Endodermal cell (in vitro differentiated cells): Measurements from ENCODE around the gene NLRP12. TPM values are rescaled to one million over a fixed set of nuclear protein-coding genes. Genes with fewer than 3 reads are reported as not detected.
A peak's percentile ranks its signal among the peaks of the same experiment; 100 is the strongest.
"Not testable (repeated sequence)": the region's sequence is repeated elsewhere in the genome, so short reads cannot be mapped to it uniquely, and the experiment has no call there.

Experiments used
- DNase-seq: peaks from one replicate; pipeline ENCODE4 v3.0.0-alpha.2; 2017
- H3K27ac ChIP-seq: 2 replicates; pipeline ENCODE4 v1.5.1; 2013; ENCODE audit warnings: mild to moderate bottlenecking, low read depth, low read length, moderate library complexity
- H3K27me3 ChIP-seq: 2 replicates; pipeline ENCODE4 v1.6.1; 2013; ENCODE audit warnings: mild to moderate bottlenecking, low read length, moderate library complexity; ENCODE audit not compliant: insufficient read depth, control insufficient read depth, poor library complexity, severe bottlenecking
- H3K36me3 ChIP-seq: 2 replicates; pipeline ENCODE4 v1.7.0; 2013; ENCODE audit warnings: mild to moderate bottlenecking, low read length, moderate library complexity; ENCODE audit not compliant: control insufficient read depth, insufficient read depth
- H3K4me1 ChIP-seq: one replicate; pipeline ENCODE4 v1.7.0; 2013; ENCODE audit warnings: low read length; ENCODE audit not compliant: control insufficient read depth, insufficient read depth
- H3K4me3 ChIP-seq: 2 replicates; pipeline ENCODE4 v1.5.1; 2013; ENCODE audit warnings: mild to moderate bottlenecking, low read length, moderate library complexity
- H3K9ac ChIP-seq: 2 replicates; pipeline ENCODE4 v1.6.1; 2013; ENCODE audit warnings: mild to moderate bottlenecking, low read length, moderate library complexity; ENCODE audit not compliant: poor library complexity, severe bottlenecking; ENCODE audit errors: extremely low read depth
- H3K9me3 ChIP-seq: 2 replicates; pipeline ENCODE4 v1.6.1; 2013; ENCODE audit warnings: mild to moderate bottlenecking, low read length, moderate library complexity; ENCODE audit not compliant: control insufficient read depth
- H3K27ac Mint-ChIP-seq: 2 replicates; pipeline ENCODE4 v1.8.0; 2020; ENCODE audit warnings: mixed read lengths
- H3K27me3 Mint-ChIP-seq: 2 replicates; pipeline ENCODE4 v1.8.0; 2021; ENCODE audit warnings: mild to moderate bottlenecking, mixed read lengths; ENCODE audit not compliant: insufficient read depth
- H3K36me3 Mint-ChIP-seq: 2 replicates; pipeline ENCODE4 v1.8.0; 2020; ENCODE audit warnings: low read depth, mixed read lengths
- H3K4me1 Mint-ChIP-seq: 2 replicates; pipeline ENCODE4 v1.8.0; 2020; ENCODE audit warnings: mixed read lengths
- H3K4me3 Mint-ChIP-seq: 2 replicates; pipeline ENCODE4 v1.8.0; 2020; ENCODE audit warnings: mild to moderate bottlenecking, moderate library complexity, mixed read lengths
- H3K9me3 Mint-ChIP-seq: 2 replicates; pipeline ENCODE4 v1.8.0; 2020; ENCODE audit warnings: mild to moderate bottlenecking, mixed read lengths
- CTCF ChIP-seq: fragments of 200-600 bp; sonication (generic); conservative IDR thresholded peaks from 2 replicates; pipeline ENCODE4 v1.5.0; 2021; ENCODE audit warnings: antibody characterized with exemption, mild to moderate bottlenecking
- WGBS, 2 experiments: methylation state at CpG; one replicate each; pipeline versions ENCODE4 v1.1.5 to v1.1.7; 2013; ENCODE audit warnings: missing lambda C conversion rate in 2 of 2, mixed read lengths in 1 of 2; ENCODE audit not compliant: insufficient coverage in 1 of 2, insufficient read length in 1 of 2; 5-methylcytosine and 5-hydroxymethylcytosine counted together
- total RNA-seq, 2 donors: library from RNA; stranded (reverse); fragmentation: NEBNext Ultra II Directional in 1 of 2; extraction: Animal tissue kit (Norgen Biotek cat#: 25700) in 1 of 2; gene quantifications; 2 replicates in 1 of 2; 3 replicates in 1 of 2; pipeline ENCODE4 v1.2.1, GENCODE V29; 2021

NLRP12 gene
- total RNA-seq, 2 donors from 2014 or later: 0.20 to 2.6 TPM

GRCh38 chr19:53870485-53870844, 46.4 kb upstream of the NLRP12 start:
- Histone ChIP-seq H3K27ac (peak overlapping the region; percentile 53), H3K4me3 (peak overlapping the region; percentile 81)
- H3K9me3 Mint-ChIP-seq: no peaks in the 10 kb centered on the region

GRCh38 chr19:53869805-53870484, 45.8 kb upstream of the NLRP12 start:
- 10 to 30% methylated on average over 2 to 11 of the region's 24 CpGs for WGBS, 2 experiments
- H3K9me3 ChIP-seq, H3K27me3 ChIP-seq, H3K4me1 ChIP-seq, H3K27me3 Mint-ChIP-seq, H3K9me3 Mint-ChIP-seq: not testable (repeated sequence)
- Histone ChIP-seq H3K27ac (peak overlapping the region; percentile 88), H3K36me3 (peaks cover 39% of the 10 kb centered on the region), H3K4me3 (peak overlapping the region; percentile 95), H3K9ac (peak overlapping the region; percentile 97)
- DNase-seq: peak; percentile 47
- H3K36me3 Mint-ChIP-seq: peaks cover 35% of the 10 kb centered on the region
- peak overlapping the region; percentile 98 for H3K4me3 Mint-ChIP-seq
- H3K4me1 Mint-ChIP-seq: peaks cover 16% of the 10 kb centered on the region
- peak overlapping the region; percentile 81 for H3K27ac Mint-ChIP-seq

More at GRCh38 chr19:53870485-53870844, 46.4 kb upstream of the NLRP12 start:
- no peaks in the 10 kb centered on the region for H3K4me1 ChIP-seq
- peaks cover 15% of the 10 kb centered on the region for H3K4me1 Mint-ChIP-seq
- TF ChIP-seq CTCF: no peak
- DNase-seq: peak; percentile 59
- peaks cover 42% of the 10 kb centered on the region for H3K36me3 ChIP-seq
- H3K9me3 ChIP-seq: no peaks in the 10 kb centered on the region
- no peaks in the 10 kb centered on the region for H3K27me3 ChIP-seq
- H3K4me3 Mint-ChIP-seq: peak overlapping the region; percentile 48
- no peak overlapping the region for H3K27ac Mint-ChIP-seq
- H3K27me3 Mint-ChIP-seq: no peaks in the 10 kb centered on the region
- H3K9ac ChIP-seq: peak overlapping the region; percentile 44
- whole genome bisulfite sequencing, 2 experiments: 89 to 92% methylated on average over 3 to 5 of the region's 5 CpGs
- H3K36me3 Mint-ChIP-seq: peaks cover 36% of the 10 kb centered on the region

- Mint-ChIP-seq H3K4me3 (peak overlapping the region; percentile 98), H3K27me3 (peaks cover 1% of the 10 kb centered on the region), H3K9me3 (no peaks in the 10 kb centered on the region), H3K4me1 (peaks cover 16% of the 10 kb centered on the region), H3K36me3 (peaks cover 27% of the 10 kb centered on the region), H3K27ac (peak overlapping the region; percentile 99)
- Histone ChIP-seq H3K27ac (peak overlapping the region; percentile 88), H3K4me1 (no peaks in the 10 kb centered on the region), H3K9me3 (no peaks in the 10 kb centered on the region), H3K4me3 (peak overlapping the region; percentile 95), H3K9ac (peak overlapping the region; percentile 97), H3K36me3 (peaks cover 31% of the 10 kb centered on the region), H3K27me3 (no peaks in the 10 kb centered on the region)
- peak; percentile 95 for DNase-seq
- 0 to 1% methylated on average over 12 to 75 of the region's 75 CpGs for WGBS, 2 experiments
- TF ChIP-seq CTCF: peak; percentile 51
Observed at GRCh38 chr19:53868892-53869804, 45.0 kb upstream of the NLRP12 start.
